Endothelial cell of umbilical vein (primary cell): Measurements from ENCODE around the gene ANXA2R. TPM values are rescaled to one million over a fixed set of nuclear protein-coding genes. Genes with fewer than 3 reads are reported as not detected.
A peak's percentile ranks its signal among the peaks of the same experiment; 100 is the strongest.

Experiments used
- BruUV-seq: library from RNA; stranded (reverse); fragments of 400-500 nt; replicated peaks from 2 replicates; lab custom pipeline; 2021; lab: Mats Ljungman, UMichigan
- CTCF ChIA-PET: fragments of 300-600, 350-600 bp; sonication (Branson Sonifier 250); formaldehyde crosslinking; loops from one replicate; lab custom pipeline; 2021; ENCODE audit warnings: antibody characterized with exemption, inconsistent platforms; lab: Charles Lee
- POLR2A ChIA-PET: fragments of 300-600, 350-600 bp; sonication (Branson Sonifier 250); formaldehyde crosslinking; loops from one replicate; lab custom pipeline; 2021; ENCODE audit warnings: antibody characterized with exemption, inconsistent platforms; lab: Charles Lee
- DNase-seq: peaks from one replicate; pipeline ENCODE4 v3.0.0-alpha.2; 2011; ENCODE audit warnings: low read depth, low spot score
- FAIRE-seq: peaks from 2 replicates; lab custom pipeline; 2011; peaks lifted over from hg19 to GRCh38; lab: Jason Lieb, UNC
- H2AFZ ChIP-seq: 2 replicates; pipeline ENCODE4 v1.6.0; 2012; ENCODE audit warnings: low read depth, low read length, control low read depth, inconsistent platforms
- H3K27ac ChIP-seq: 2 replicates; pipeline ENCODE4 v1.5.1; 2011; ENCODE audit warnings: low read depth, mild to moderate bottlenecking, control low read depth, low read length, moderate library complexity; ENCODE audit not compliant: insufficient read depth
- H3K27me3 ChIP-seq, 2 experiments: 2 replicates each; pipeline versions ENCODE4 v1.6.0 to v1.6.1; 2011; ENCODE audit warnings: low read length in 2 of 2, mixed read lengths in 1 of 2; ENCODE audit not compliant: control insufficient read depth in 2 of 2, insufficient read depth in 2 of 2
- H3K36me3 ChIP-seq, 2 experiments: 2 replicates in 1 of 2; 3 replicates in 1 of 2; pipeline ENCODE4 v1.5.1; 2011; ENCODE audit warnings: low read length in 2 of 2, mild to moderate bottlenecking in 1 of 2, moderate library complexity in 1 of 2; ENCODE audit not compliant: control insufficient read depth in 2 of 2, insufficient read depth in 2 of 2; ENCODE audit errors: extremely low read depth in 1 of 2
- H3K4me1 ChIP-seq: 3 replicates; pipeline ENCODE4 v1.5.1; 2011; ENCODE audit warnings: mild to moderate bottlenecking, low read length; ENCODE audit not compliant: control insufficient read depth, insufficient read depth; ENCODE audit errors: extremely low read depth
- H3K4me2 ChIP-seq: 2 replicates; pipeline ENCODE4 v1.6.1; 2011; ENCODE audit warnings: low read length, control low read depth, mixed read lengths; ENCODE audit not compliant: insufficient read depth
- H3K4me3 ChIP-seq, 3 experiments: fragments of 200-600 bp in 1 of 3; sonication (generic), shearing (Covaris generic) in 1 of 3; replicated peaks in 1 of 3; 2 replicates each; pipeline ENCODE4 v1.5.1; 2011 to 2016; ENCODE audit warnings: control low read depth in 3 of 3, low read length in 3 of 3, mild to moderate bottlenecking in 2 of 3, inconsistent platforms in 1 of 3, low read depth in 1 of 3, moderate library complexity in 1 of 3; ENCODE audit not compliant: insufficient read depth in 1 of 3
- H3K79me2 ChIP-seq: 2 replicates; pipeline ENCODE4 v1.6.0; 2012; ENCODE audit warnings: low read length, inconsistent platforms; ENCODE audit not compliant: control insufficient read depth, insufficient read depth
- H3K9ac ChIP-seq: replicated peaks from 2 replicates; pipeline ENCODE3; 2011; ENCODE audit warnings: low read length, control low read depth; ENCODE audit not compliant: insufficient read depth; ENCODE audit errors: extremely low read depth
- H3K9me1 ChIP-seq: replicated peaks from 3 replicates; pipeline ENCODE4 v1.6.0; 2011; ENCODE audit warnings: mild to moderate bottlenecking, low read length; ENCODE audit not compliant: control insufficient read depth, insufficient read depth; ENCODE audit errors: extremely low read depth
- H3K9me3 ChIP-seq: replicated peaks from 2 replicates; pipeline ENCODE4 v1.5.1; 2012; ENCODE audit warnings: low read length, inconsistent platforms; ENCODE audit not compliant: control insufficient read depth, insufficient read depth
- H4K20me1 ChIP-seq: replicated peaks from 2 replicates; pipeline ENCODE3; 2011; ENCODE audit warnings: mild to moderate bottlenecking, low read length; ENCODE audit not compliant: control insufficient read depth, insufficient read depth; ENCODE audit errors: extremely low read depth
- EZH2 ChIP-seq: IDR thresholded peaks from 2 replicates; pipeline ENCODE4 v1.6.1; 2012; ENCODE audit warnings: borderline replicate concordance, low read depth, mild to moderate bottlenecking, moderate library complexity, low read length, inconsistent platforms; ENCODE audit not compliant: severe bottlenecking
- FOS ChIP-seq: IDR thresholded peaks from 2 replicates; pipeline ENCODE4 v1.6.1; 2011; ENCODE audit warnings: mild to moderate bottlenecking, low read length, moderate library complexity, borderline replicate concordance; ENCODE audit not compliant: insufficient read depth
- GATA2 ChIP-seq: IDR thresholded peaks from 2 replicates; pipeline ENCODE4 v1.7.0; 2011; ENCODE audit warnings: low read depth, mild to moderate bottlenecking, moderate library complexity, mixed read lengths, low read length; ENCODE audit not compliant: insufficient read length, insufficient read depth
- JUN ChIP-seq: IDR thresholded peaks from 2 replicates; pipeline ENCODE4 v1.6.1; 2011; ENCODE audit warnings: borderline replicate concordance, low read depth; ENCODE audit not compliant: insufficient read length, insufficient read depth
- MYC ChIP-seq: IDR thresholded peaks from one replicate; pipeline ENCODE4 v1.6.1; 2011; ENCODE audit warnings: mild to moderate bottlenecking, low read depth, low read length
- POLR2A ChIP-seq: IDR thresholded peaks from 2 replicates; pipeline ENCODE4 v1.6.1; 2012; ENCODE audit warnings: low read depth, mild to moderate bottlenecking, control low read depth, low read length
- dilution Hi-C: fragments of 300-500 bp; cut with MboI; formaldehyde crosslinking; loops from one replicate; pipeline ENCODE4 v1.15.0; 2019; ENCODE audit warnings: low sequenced_read_pairs; ENCODE audit not compliant: extremely low pct_ligation_motif_present
- intact Hi-C: fragments of 100-400 bp; cut with micrococcal nuclease; formaldehyde crosslinking; loops from one replicate; pipeline ENCODE4 v1.10.0; 2022
- polyA plus RNA-seq, 4 experiments: library from polyadenylated mRNA; depleted of rRNA in 3 of 4; stranded (reverse) in 3 of 4; unstranded in 1 of 4; fragments of >200 nt; gene quantifications; 2 replicates each; pipeline versions ENCODE4 v1.2.1 to v1.2.3, GENCODE V29; 2011 to 2012; ENCODE audit warnings: missing spikeins in 1 of 4
- total RNA-seq: library from RNA; stranded (reverse); gene quantifications from 2 replicates; pipeline ENCODE4 v1.2.3, GENCODE V29; 2021
- TF ChIP-seq, protein P1 (sequence below): IDR thresholded peaks from 2 replicates; pipeline ENCODE4 v1.6.1; 2011; ENCODE audit not compliant: insufficient read depth, insufficient read length

ANXA2R gene
- total and polyA plus RNA-seq, 2 donors (not counting 3 experiments of a cell fraction or from before 2014, with no cell fraction given), result 6.6 to 10.4 TPM

DNA sequence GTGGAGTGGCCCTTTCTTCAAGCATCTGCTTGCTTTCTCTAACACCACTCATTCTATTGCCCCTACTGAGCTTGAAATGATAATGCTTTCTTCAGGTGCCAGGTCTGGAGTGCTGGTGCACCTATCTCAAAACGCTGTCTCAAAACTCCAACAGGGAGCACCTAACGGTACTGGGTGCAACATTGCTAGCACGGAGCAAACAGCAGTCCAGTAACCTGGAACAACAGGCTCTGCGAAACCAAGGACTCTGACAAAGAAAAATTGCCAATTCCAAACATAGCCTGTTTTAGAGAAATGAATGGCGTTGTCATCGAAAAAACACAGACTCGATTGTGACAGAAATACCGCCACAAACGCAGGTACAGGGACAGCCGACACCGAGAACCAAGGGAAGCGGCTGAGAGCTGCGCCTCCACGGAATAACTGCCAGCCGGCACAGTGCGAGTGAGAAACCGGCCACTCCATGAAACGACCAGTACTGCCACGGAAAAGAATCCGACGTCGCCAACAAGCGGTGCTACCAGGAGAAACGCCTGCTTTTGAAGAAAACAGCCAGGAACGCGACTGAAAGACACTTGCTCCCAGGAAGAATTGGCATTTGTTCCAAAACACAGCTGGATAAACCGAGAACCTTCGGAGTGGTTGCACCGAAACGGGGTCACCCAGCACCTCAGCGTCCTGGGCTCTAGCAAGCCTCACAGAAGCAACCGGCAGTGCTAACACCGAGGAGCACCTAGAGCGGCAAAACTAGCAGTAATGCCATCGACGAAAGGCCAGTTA, 3.1 kb downstream of the ANXA2R start:
- FAIRE-seq (no peak), DNase-seq (peak; percentile 69)
- H2AFZ ChIP-seq, result peak overlapping the region; percentile 14
- TF ChIP-seq FOS (no peak), GATA2 (no peak), MYC (no peak), JUN (no peak), EZH2 (no peak), POLR2A (no peak)
- TF ChIP-seq, protein P1, sequence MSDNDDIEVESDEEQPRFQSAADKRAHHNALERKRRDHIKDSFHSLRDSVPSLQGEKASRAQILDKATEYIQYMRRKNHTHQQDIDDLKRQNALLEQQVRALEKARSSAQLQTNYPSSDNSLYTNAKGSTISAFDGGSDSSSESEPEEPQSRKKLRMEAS, result no peak
- H3K36me3 ChIP-seq, result no peaks in the 10 kb centered on the region
- ChIA-PET CTCF (interaction anchor here (2.9 to 4.8 kb wide), 6 partner anchors 17 to 128 kb away, joined by 11 to 69 read pairs (median 36); no protein-coding TSS in a partner anchor), POLR2A (interaction anchor here (0.8 to 1.3 kb wide), 2 partner anchors 43 kb away, joined by 3 to 7 read pairs; no protein-coding TSS in a partner anchor)
- peak overlapping the region; percentile 77 for H3K27ac ChIP-seq
- peak overlapping the region; percentile 85 for H3K4me2 ChIP-seq
- H3K9ac ChIP-seq, result peak overlapping the region; percentile 76
- H3K79me2 ChIP-seq, result peaks cover 53% of the 10 kb centered on the region
- dilution Hi-C loops, result no loop called here
- no peaks in the 10 kb centered on the region for H4K20me1 ChIP-seq
- H3K9me1 ChIP-seq, result no peaks in the 10 kb centered on the region
- H3K4me3 ChIP-seq, result peak overlapping the region; percentile 42 to 87 (median 51)
- H3K9me3 ChIP-seq, result no peaks in the 10 kb centered on the region
- no TSS peak for BruUV-seq
- H3K4me1 ChIP-seq, result peaks cover 36% of the 10 kb centered on the region
- H3K27me3 ChIP-seq, result no peaks in the 10 kb centered on the region
- intact Hi-C loops, result no loop called here
